ENCODE measurements around the gene PACRG.
A peak's percentile ranks its signal among the peaks of the same experiment; 100 is the strongest.

Gene PACRG

DNA sequence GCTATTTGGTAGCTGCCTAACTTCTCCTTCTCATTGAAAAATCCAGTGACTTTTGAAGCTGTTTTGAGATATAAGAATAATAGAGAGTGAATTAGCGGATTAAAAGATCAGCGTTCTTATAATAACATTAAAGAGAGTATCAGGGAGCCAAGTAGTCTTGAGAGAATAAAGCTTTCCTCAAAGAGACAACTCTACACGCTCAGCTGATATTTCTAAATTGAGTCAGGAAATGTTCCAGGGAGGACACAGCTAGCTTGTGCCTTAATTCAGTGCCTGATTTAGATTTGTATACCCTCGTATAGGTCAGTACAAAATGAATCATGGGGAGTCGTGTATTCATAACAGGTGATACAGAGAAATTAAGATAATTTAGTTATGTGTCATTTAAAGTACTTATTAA is 611.7 kb downstream of the PACRG start:
- no peak overlapping the region for H3K4me3 ChIP-seq (ENCODE audit: low read depth, low read length)
- DNase-seq (ENCODE audit: low read depth) = no peak
- TF ChIP-seq, protein P1, sequence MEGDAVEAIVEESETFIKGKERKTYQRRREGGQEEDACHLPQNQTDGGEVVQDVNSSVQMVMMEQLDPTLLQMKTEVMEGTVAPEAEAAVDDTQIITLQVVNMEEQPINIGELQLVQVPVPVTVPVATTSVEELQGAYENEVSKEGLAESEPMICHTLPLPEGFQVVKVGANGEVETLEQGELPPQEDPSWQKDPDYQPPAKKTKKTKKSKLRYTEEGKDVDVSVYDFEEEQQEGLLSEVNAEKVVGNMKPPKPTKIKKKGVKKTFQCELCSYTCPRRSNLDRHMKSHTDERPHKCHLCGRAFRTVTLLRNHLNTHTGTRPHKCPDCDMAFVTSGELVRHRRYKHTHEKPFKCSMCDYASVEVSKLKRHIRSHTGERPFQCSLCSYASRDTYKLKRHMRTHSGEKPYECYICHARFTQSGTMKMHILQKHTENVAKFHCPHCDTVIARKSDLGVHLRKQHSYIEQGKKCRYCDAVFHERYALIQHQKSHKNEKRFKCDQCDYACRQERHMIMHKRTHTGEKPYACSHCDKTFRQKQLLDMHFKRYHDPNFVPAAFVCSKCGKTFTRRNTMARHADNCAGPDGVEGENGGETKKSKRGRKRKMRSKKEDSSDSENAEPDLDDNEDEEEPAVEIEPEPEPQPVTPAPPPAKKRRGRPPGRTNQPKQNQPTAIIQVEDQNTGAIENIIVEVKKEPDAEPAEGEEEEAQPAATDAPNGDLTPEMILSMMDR (conservative IDR thresholded peaks at IDR 0.05; ENCODE audit: low read depth, low read length) = no peak

DNA sequence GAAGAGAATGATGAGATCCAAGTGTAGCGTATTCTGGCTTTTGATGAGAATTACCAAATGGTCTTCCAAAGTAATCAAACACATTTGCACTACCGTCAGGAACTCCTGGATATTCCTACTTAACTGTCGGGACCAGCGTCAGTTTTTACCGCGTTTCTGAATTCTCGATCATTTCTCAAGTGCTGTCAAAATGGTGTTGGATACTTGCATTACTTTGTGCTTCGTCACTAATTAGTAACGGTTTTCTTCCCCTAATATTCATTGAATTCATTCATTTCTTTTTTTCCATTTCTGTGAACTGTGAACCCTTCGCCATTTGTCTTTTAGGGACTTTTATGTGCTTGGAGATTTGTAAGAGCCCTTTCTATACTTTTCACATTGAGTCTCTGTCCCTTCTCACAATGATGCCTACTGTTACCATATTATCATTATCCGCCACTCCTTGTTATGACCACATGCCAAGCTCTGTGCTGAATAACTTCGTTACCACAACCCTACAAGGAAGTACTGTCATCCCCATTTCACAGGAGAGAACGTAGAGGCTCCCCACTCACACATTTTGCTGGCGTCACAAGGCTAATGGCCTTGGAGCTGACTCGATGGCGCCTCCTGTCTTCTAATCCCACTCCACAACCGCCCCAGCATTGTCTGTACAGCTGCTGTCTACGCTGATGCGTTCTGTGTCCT is 612.6 kb downstream of the PACRG start:
- no peak overlapping the region for H3K4me3 ChIP-seq (ENCODE audit: low read depth, low read length)
- TF ChIP-seq, protein P1 (conservative IDR thresholded peaks at IDR 0.05; ENCODE audit: low read depth, low read length) = peak; percentile 28
- no peak for DNase-seq (ENCODE audit: low read depth)

DNA sequence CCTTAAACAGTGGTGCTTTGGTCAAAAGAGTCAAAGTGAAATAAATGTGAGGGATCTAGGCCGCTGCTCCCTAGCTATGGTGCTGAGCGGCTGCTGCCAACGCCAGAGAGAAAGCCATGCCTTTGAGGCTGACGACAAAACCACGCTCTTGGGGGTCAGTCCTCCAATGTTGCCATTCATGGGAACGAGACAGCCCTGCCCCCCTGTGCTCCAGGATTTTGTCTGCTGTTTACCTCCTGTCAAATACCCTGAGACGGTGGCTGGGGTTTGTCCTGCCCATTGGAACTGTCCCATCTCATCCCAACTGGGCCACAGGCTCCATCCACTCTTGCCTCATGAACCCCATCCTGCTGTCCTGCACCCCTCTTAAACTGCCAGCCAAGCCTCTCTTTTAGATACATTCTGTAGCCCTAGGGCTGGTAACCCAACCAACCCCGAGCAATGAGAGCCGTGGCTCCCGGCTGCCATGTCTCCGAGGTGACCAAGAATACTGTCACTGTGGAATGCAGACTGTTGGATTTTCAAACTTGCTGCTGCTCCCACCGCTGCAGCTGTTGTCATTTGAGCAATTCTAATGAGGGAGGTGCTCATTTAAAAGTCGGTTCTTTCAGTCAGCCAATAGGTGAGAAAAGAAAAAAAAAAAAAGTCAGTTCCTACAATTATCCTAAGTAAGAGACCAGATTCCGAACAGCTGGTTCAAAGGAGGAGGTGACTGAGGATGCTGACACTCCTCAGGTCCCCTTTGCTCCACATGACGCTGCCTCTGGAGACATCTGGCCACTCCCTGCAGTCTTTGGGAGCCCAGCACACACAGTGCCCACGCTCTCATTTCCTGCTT is 613.7 kb downstream of the PACRG start:
- TF ChIP-seq, protein P1 (conservative IDR thresholded peaks at IDR 0.05; ENCODE audit: low read depth, low read length) = no peak
- no peak overlapping the region for H3K4me3 ChIP-seq (ENCODE audit: low read depth, low read length)
- no peak for DNase-seq (ENCODE audit: low read depth)

DNA sequence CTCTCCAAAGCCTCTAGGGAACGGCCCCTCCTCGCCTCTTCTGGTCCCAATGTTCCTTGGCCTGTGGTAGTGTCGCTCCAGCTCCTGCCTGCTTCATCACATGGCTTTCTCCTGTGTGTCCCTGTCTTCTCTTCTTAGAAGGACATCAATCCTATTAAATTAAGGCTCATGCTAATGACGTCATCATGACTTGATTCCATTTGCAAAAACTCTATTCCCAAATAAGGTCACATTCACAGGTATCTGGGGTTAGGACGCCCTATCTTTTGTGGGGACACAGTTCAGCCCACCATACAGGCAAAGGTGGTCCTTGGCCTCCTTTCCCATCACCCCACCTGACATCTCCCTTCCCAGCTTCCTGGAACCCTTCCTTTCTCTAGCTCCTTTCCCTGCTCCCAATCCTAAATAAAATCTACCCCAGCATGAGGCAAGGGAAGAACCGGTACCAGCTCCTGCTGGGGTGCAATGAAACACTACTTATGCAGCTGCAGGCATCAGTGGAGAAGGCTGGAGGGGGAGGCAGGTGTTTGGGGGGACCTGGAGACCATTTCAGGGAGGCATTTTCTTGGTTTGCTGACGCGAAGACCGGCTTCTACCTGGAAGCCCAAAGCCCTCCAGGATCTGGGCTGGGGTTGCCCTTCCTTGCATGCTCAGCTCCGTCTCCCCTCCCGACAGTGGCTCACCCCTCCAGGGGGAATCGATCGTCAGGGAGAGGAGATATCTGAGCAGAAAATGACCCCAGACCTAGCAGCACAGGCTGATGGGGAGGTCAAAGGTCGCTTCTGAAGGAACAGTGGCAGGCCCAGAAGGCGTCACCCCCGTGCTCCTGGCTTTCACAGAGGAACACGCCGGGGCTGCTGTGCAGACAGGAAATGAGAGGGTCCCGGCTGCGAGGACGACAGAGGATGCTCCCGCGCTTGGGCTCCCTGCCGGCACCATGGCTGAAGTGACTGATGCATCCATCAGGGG is 615.1 kb downstream of the PACRG start:
- no peak for DNase-seq (ENCODE audit: low read depth)
- no peak overlapping the region for H3K4me3 ChIP-seq (ENCODE audit: low read depth, low read length)
- TF ChIP-seq, protein P1 (conservative IDR thresholded peaks at IDR 0.05; ENCODE audit: low read depth, low read length) = no peak

DNA sequence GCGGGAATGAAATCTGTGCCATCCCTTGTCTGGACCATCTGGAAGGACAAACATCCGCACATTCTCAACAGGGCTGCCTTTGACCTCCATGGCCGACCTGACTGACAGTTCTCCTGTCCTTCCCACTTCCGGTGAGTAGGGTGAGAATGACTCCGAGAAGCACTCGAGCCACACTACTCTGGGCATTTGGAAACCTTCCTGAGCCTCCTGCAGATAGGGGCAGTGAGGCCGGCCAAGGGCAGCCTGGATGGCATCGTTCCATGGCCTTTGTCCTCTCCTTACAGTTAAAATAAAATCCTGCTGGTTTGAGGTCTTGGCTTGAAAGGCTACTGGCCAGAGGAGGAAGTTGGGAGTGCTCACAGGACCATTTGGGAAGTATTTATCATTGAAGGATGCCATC is 615.8 kb downstream of the PACRG start:
- DNase-seq (ENCODE audit: low read depth) = no peak
- TF ChIP-seq, protein P1 (conservative IDR thresholded peaks at IDR 0.05; ENCODE audit: low read depth, low read length) = no peak
- H3K4me3 ChIP-seq (ENCODE audit: low read depth, low read length) = no peak overlapping the region

DNA sequence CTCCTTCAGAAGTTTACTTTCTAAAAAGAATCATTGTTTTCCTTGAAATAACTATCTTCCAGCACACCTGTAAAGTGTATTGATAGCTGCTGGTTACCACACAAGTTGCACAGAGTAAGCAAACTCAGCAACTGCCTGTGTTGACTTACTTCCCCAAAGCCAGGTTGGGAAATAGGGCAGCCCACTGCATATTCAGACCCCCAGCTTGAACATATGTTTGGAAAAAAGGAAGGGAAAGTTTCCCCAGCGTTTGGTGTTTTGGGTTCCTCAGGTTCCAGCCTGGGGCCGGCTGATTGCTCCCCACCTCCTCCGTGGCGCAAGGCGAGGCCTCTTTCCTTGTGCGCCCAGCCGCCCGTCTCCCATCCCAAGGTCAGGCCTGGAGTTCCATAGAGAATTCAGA is 616.6 kb downstream of the PACRG start:
- TF ChIP-seq, protein P1 (conservative IDR thresholded peaks at IDR 0.05; ENCODE audit: low read depth, low read length) = no peak
- no peak for DNase-seq (ENCODE audit: low read depth)
- no peak overlapping the region for H3K4me3 ChIP-seq (ENCODE audit: low read depth, low read length)

All from choroid plexus epithelial cell (primary cell).